ENCODE measurements around the gene SH3GLB1. TPM values are rescaled to one million over a fixed set of nuclear protein-coding genes. Genes with fewer than 3 reads are reported as not detected.

The SH3GLB1 gene
- total RNA-seq, 1 experiment from 2014 or later, result 36.6 TPM

DNA sequence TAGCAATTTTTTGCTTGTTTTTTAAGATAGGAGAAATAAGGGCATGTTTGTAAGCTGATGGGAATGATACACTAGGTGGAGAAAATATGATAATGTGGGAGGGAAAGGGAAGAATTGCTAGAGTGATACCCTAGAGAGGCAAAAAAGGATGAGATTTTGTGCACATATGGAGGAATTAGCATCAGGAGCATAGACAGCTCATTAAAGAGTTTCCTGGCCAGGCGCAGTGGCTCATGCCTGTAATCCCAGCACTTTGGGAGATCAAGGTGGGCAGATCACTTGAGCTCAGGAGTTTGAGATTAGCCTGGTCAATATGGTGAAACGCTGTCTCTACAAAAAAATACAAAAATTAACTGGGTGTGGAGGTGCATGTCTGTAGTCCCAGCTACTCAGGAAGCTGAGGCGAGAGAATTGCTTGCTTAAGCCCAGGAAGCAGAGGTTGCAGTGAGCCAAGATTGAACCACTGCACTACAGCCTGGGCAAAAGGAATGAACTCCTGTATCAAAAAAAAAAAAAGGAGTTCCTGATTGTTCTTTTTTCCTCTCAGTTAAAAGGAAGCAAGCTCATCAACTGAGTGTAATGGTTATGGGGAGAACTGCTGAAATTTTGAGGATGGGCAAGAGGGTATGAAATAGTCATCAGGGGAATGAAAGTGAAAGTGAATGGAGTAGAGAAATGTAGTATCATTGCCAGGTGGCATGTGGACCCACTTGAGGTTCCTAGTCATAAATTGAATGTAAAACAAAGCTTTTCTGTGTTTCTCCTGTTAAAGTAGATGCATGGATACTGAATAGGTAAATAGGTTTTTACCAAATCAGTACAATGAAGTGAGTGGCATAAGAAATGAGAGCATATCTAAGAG, 35.5 kb downstream of the SH3GLB1 start:
- no peak overlapping the region for H3K27ac ChIP-seq (ENCODE audit: insufficient read length, low read depth, low read length)
- no peaks in the 10 kb centered on the region for H3K27me3 Mint-ChIP-seq (ENCODE audit: low read depth)
- peaks cover 14 to 38% (median 36%) of the 10 kb centered on the region in 3 experiments; a peak in 6 of 7 replicates for H3K36me3 Mint-ChIP-seq (ENCODE audit: insufficient read depth in 1 of 3, low read depth in 3 of 3)

More for the DNA sequence above, 35.5 kb downstream of the SH3GLB1 start:
- Histone ChIP-seq H2AFZ (ENCODE audit: low read length) (no peak overlapping the region), H3K79me1 (ENCODE audit: insufficient read depth, low read depth, low read length, poor library complexity, severe bottlenecking) (no peaks in the 10 kb centered on the region), H3K9me3 (ENCODE audit: control insufficient read depth, low read depth, low read length) (no peaks in the 10 kb centered on the region), H3T11ph (ENCODE audit: low read length) (no peak overlapping the region), H3K4me1 (ENCODE audit: insufficient read depth, low read length) (no peaks in the 10 kb centered on the region), H4K20me1 (ENCODE audit: control insufficient read depth, insufficient read depth, insufficient read length) (no peaks in the 10 kb centered on the region), H4K91ac (ENCODE audit: insufficient read length, low read depth, low read length) (no peak overlapping the region), H3K9ac (ENCODE audit: extremely low read depth, insufficient read length, low read length) (no peak overlapping the region), H2BK12ac (ENCODE audit: insufficient read length, low read depth, low read length) (no peak overlapping the region), H3K4me2 (ENCODE audit: insufficient read depth, insufficient read length, low read length) (no peak overlapping the region), H4K8ac (replicated peaks; ENCODE audit: insufficient read length, low read depth, low read length) (no peak overlapping the region), H3K27me3 (ENCODE audit: insufficient read depth, low read length) (no peaks in the 10 kb centered on the region), H3K23me2 (ENCODE audit: insufficient read length, low read depth, low read length, poor library complexity, severe bottlenecking) (no peaks in the 10 kb centered on the region), H3K14ac (ENCODE audit: insufficient read depth, low read length) (no peak overlapping the region), H3K18ac (ENCODE audit: insufficient read length, low read depth, low read length) (no peak overlapping the region), H2BK5ac (ENCODE audit: insufficient read length, low read length) (no peak overlapping the region), H3K23ac (ENCODE audit: insufficient read length, low read depth, low read length) (no peak overlapping the region), H3K56ac (ENCODE audit: insufficient read length, low read depth, low read length) (no peak overlapping the region), H3K4ac (ENCODE audit: low read depth, low read length) (no peak overlapping the region), H2BK15ac (ENCODE audit: low read depth, low read length) (no peak overlapping the region), H3K79me2 (ENCODE audit: insufficient read depth, low read length) (no peaks in the 10 kb centered on the region), H2BK20ac (ENCODE audit: low read depth, low read length, poor library complexity, severe bottlenecking) (no peak overlapping the region), H4K5ac (ENCODE audit: insufficient read length, low read depth, low read length) (no peak overlapping the region), H2AK5ac (ENCODE audit: insufficient read length, low read length) (no peak overlapping the region), H2BK120ac (ENCODE audit: low read depth, low read length, poor library complexity, severe bottlenecking) (no peak overlapping the region)
- H3K27ac Mint-ChIP-seq, result no peak overlapping the region
- TF ChIP-seq, protein P1, sequence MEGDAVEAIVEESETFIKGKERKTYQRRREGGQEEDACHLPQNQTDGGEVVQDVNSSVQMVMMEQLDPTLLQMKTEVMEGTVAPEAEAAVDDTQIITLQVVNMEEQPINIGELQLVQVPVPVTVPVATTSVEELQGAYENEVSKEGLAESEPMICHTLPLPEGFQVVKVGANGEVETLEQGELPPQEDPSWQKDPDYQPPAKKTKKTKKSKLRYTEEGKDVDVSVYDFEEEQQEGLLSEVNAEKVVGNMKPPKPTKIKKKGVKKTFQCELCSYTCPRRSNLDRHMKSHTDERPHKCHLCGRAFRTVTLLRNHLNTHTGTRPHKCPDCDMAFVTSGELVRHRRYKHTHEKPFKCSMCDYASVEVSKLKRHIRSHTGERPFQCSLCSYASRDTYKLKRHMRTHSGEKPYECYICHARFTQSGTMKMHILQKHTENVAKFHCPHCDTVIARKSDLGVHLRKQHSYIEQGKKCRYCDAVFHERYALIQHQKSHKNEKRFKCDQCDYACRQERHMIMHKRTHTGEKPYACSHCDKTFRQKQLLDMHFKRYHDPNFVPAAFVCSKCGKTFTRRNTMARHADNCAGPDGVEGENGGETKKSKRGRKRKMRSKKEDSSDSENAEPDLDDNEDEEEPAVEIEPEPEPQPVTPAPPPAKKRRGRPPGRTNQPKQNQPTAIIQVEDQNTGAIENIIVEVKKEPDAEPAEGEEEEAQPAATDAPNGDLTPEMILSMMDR (conservative IDR thresholded peaks at IDR 0.05), result no peak
- no peak for DNase-seq
- no CpG with 5 or more reads among the region's 3 CpGs for whole genome bisulfite sequencing (ENCODE audit: extremely low coverage, insufficient read length, low lambda C conversion rate)
- no peak overlapping the region for H3K4me3 Mint-ChIP-seq
- no peaks in the 10 kb centered on the region for H3K9me3 Mint-ChIP-seq
- no peaks in the 10 kb centered on the region for H3K4me1 Mint-ChIP-seq

All from H9 (cell line).